CD4-positive, alpha-beta T cell (primary cell): ENCODE measurements around the gene RAI14. TPM values are rescaled to one million over a fixed set of nuclear protein-coding genes. Genes with fewer than 3 reads are reported as not detected.

Experiments
- ATAC-seq: fragments of 200-7000 bp; cut with Tn5 transposase; one replicate; pipeline ENCODE4 v1.10.0; 2022; ENCODE audit warnings: mild to moderate bottlenecking; ENCODE audit not compliant: poor library complexity
- CTCF ChIA-PET: fragments of 350-600 bp; sonication (Branson Sonifier 250); formaldehyde crosslinking; loops from one replicate; lab custom pipeline; 2021; ENCODE audit warnings: antibody characterized with exemption, inconsistent platforms; lab: Charles Lee
- POLR2A ChIA-PET: fragments of 350-600 bp; sonication (Branson Sonifier 250); formaldehyde crosslinking; loops from one replicate; lab custom pipeline; 2021; ENCODE audit warnings: antibody characterized with exemption, inconsistent platforms; lab: Charles Lee
- DNase-seq, 14 experiments: peaks; one replicate each; pipeline ENCODE4 v3.0.0-alpha.2; 2013 to 2020; ENCODE audit warnings: mixed read lengths in 2 of 14
- H3K27ac ChIP-seq, 2 donors: one replicate each; pipeline versions ENCODE4 v1.5.1 to v1.7.0; 2013; ENCODE audit warnings: low read length in 2 of 2, low read depth in 1 of 2, mild to moderate bottlenecking in 1 of 2
- H3K27me3 ChIP-seq, 2 experiments: 1 replicate in 1 of 2; 2 replicates in 1 of 2; pipeline versions ENCODE4 v1.6.1 to v1.7.0; 2013; ENCODE audit warnings: low read length in 2 of 2, control low read depth in 1 of 2, mild to moderate bottlenecking in 1 of 2, moderate library complexity in 1 of 2; ENCODE audit not compliant: insufficient read depth in 2 of 2, control insufficient read depth in 1 of 2
- H3K36me3 ChIP-seq: one replicate; pipeline ENCODE4 v1.6.1; 2013; ENCODE audit warnings: low read length, control low read depth; ENCODE audit not compliant: insufficient read depth
- H3K4me1 ChIP-seq: one replicate; pipeline ENCODE4 v1.6.1; 2013; ENCODE audit warnings: low read length, control low read depth; ENCODE audit not compliant: insufficient read depth
- H3K4me3 ChIP-seq: one replicate; pipeline ENCODE4 v1.5.1; 2013; ENCODE audit warnings: mild to moderate bottlenecking, low read length, moderate library complexity
- H3K9me3 ChIP-seq, 2 experiments: 1 replicate in 1 of 2; 2 replicates in 1 of 2; pipeline versions ENCODE4 v1.6.1 to v1.7.0; 2013; ENCODE audit warnings: low read length in 2 of 2, mild to moderate bottlenecking in 2 of 2, control low read depth in 1 of 2, moderate library complexity in 1 of 2; ENCODE audit not compliant: control insufficient read depth in 1 of 2, insufficient read depth in 1 of 2
- H3K27ac Mint-ChIP-seq: one replicate; pipeline ENCODE4 v1.8.0; 2020; ENCODE audit warnings: mixed read lengths
- H3K27me3 Mint-ChIP-seq: one replicate; pipeline ENCODE4 v1.8.0; 2021; ENCODE audit warnings: mixed read lengths
- H3K36me3 Mint-ChIP-seq: one replicate; pipeline ENCODE4 v1.8.0; 2021; ENCODE audit warnings: low read depth, mixed read lengths
- H3K4me1 Mint-ChIP-seq: one replicate; pipeline ENCODE4 v1.8.0; 2021; ENCODE audit warnings: low read depth, mixed read lengths
- H3K4me3 Mint-ChIP-seq: one replicate; pipeline ENCODE4 v1.8.0; 2020; ENCODE audit warnings: mild to moderate bottlenecking, mixed read lengths
- H3K9me3 Mint-ChIP-seq: one replicate; pipeline ENCODE4 v1.8.0; 2020; ENCODE audit warnings: mixed read lengths
- intact Hi-C, 2 experiments: fragments of 100-400 bp; cut with DNase I in 1 of 2; cut with micrococcal nuclease in 1 of 2; formaldehyde crosslinking; loops; one replicate each; pipeline versions ENCODE4 v1.15.1 to v1.9.0; 2023 to 2025; cut with DNase I, micrococcal nuclease
- total RNA-seq, 174 experiments: library from RNA in 2 of 174; stranded (reverse) in 2 of 174; gene quantifications; one replicate each; pipeline ENCODE4 v1.2.3 and lab custom pipeline; 2021 to 2026
- TF ChIP-seq, protein P1 (sequence below): fragments of 200-600 bp; IDR thresholded peaks from one replicate; pipeline ENCODE4 v1.8.0; 2022; ENCODE audit warnings: antibody characterized with exemption, mild to moderate bottlenecking

Gene RAI14
- total RNA-seq, 2 experiments from 2014 or later, result 0.20 to 0.60 TPM

DNA sequence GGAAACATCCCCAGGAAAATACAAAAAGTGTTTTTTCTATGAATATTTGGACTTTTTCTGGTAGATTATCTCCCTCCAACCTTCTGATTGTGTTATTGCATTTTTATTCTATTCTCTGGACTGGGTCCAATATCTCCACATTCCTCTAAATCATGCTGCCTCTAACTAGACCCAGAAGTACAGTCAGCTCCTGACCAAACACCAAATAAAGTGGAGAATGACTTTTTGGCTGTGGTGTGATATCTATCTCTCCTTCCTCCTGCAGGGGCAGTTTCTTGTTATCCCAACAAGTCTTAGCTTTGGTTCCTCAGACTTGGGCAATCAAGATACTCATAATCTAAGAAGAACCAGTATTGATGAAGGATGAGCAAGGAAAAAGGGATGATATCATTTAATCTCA is 3.2 kb upstream of the RAI14 start:
- H3K27me3 Mint-ChIP-seq, result peaks cover 20% of the 10 kb centered on the region
- CTCF ChIA-PET, result no interaction called here
- no peak for DNase-seq

DNA sequence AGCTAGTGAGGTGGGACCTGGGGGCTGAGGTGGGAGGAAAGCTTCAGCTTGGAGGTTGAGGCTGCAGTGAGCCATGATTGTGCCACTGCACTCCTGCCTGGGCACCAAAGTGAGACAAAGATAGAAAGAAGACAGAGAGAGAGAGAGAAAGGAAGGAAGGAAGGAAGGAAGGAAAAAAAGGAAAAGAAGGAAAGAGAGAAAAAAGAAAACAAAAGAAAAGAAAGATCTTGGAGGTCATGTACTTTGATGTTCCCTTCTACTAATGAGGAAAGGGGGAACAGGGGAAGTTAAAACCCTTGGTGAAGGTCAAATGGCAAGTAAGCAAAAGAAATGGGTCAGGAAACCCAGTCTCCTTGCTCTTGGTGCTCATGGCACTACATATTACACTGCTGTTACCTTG is 2.4 kb upstream of the RAI14 start:
- Histone ChIP-seq H3K27ac (no peak overlapping the region), H3K4me1 (peaks cover 18% of the 10 kb centered on the region), H3K36me3 (no peaks in the 10 kb centered on the region), H3K9me3 (peaks cover 0 to 4% of the 10 kb centered on the region in 2 experiments), H3K4me3 (no peak overlapping the region), H3K27me3 (peaks cover 16 to 19% of the 10 kb centered on the region in 2 experiments)
- intact Hi-C loops, result no loop called here
- DNase-seq (no peak), ATAC-seq (no peak)
- peaks cover 18% of the 10 kb centered on the region for H3K27me3 Mint-ChIP-seq
- H3K4me3 Mint-ChIP-seq, result no peak overlapping the region
- peaks cover 4% of the 10 kb centered on the region for H3K36me3 Mint-ChIP-seq
- TF ChIP-seq, protein P1, sequence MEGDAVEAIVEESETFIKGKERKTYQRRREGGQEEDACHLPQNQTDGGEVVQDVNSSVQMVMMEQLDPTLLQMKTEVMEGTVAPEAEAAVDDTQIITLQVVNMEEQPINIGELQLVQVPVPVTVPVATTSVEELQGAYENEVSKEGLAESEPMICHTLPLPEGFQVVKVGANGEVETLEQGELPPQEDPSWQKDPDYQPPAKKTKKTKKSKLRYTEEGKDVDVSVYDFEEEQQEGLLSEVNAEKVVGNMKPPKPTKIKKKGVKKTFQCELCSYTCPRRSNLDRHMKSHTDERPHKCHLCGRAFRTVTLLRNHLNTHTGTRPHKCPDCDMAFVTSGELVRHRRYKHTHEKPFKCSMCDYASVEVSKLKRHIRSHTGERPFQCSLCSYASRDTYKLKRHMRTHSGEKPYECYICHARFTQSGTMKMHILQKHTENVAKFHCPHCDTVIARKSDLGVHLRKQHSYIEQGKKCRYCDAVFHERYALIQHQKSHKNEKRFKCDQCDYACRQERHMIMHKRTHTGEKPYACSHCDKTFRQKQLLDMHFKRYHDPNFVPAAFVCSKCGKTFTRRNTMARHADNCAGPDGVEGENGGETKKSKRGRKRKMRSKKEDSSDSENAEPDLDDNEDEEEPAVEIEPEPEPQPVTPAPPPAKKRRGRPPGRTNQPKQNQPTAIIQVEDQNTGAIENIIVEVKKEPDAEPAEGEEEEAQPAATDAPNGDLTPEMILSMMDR, result no peak
- H3K27ac Mint-ChIP-seq, result no peak overlapping the region
- ChIA-PET CTCF (no interaction called here), POLR2A (no interaction called here)
- H3K4me1 Mint-ChIP-seq, result peaks cover 23% of the 10 kb centered on the region
- no peaks in the 10 kb centered on the region for H3K9me3 Mint-ChIP-seq

More for the DNA sequence above, 3.2 kb upstream of the RAI14 start:
- no peaks in the 10 kb centered on the region for H3K36me3 ChIP-seq
- no peak for ATAC-seq
- TF ChIP-seq, protein P1, result no peak
- Mint-ChIP-seq H3K27ac (no peak overlapping the region), H3K9me3 (no peaks in the 10 kb centered on the region), H3K4me1 (peaks cover 21% of the 10 kb centered on the region), H3K4me3 (no peak overlapping the region), H3K36me3 (peaks cover 4% of the 10 kb centered on the region)
- H3K27ac ChIP-seq, result no peak overlapping the region
- intact Hi-C loops, result no loop called here
- POLR2A ChIA-PET, result no interaction called here
- peaks cover 18% of the 10 kb centered on the region for H3K4me1 ChIP-seq
- H3K9me3 ChIP-seq, result peaks cover 0 to 4% of the 10 kb centered on the region in 2 experiments
- H3K4me3 ChIP-seq, result no peak overlapping the region
- peaks cover 10 to 12% of the 10 kb centered on the region in 2 experiments for H3K27me3 ChIP-seq

DNA sequence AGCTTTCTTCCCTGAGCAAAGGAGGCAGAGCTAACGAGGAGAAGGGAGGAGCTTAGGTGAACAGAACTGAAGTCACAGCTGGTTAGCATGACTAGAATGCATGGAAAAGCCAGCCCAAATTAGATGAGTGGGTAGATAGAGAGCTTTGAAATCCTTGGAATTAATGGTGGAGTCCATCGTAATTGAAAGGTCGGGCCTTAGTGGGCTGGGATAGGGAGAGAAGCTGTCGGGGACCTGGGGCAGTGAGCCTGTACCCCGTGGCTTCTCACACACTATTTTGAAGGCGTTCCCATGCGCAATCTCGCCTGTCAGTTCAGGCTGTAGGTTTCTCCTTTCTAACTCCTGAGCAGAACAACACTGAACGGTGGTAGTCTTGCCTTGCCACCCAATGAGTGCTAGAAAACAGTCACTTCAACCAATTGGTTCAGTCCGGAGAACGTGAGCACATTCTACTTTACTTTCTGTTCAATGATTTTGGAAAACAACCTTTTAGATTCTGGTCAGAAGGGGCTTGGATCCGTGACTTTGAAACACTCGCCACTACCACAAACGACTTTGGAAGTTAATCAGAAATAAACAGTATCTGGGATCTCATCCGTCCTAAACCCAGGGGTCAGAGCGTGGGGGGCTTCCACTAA is 655 bp upstream of the RAI14 start:
- Histone ChIP-seq H3K27me3 (peaks cover 19 to 28% of the 10 kb centered on the region in 2 experiments), H3K9me3 (peaks cover 0 to 4% of the 10 kb centered on the region in 2 experiments), H3K27ac (no peak overlapping the region), H3K4me1 (peaks cover 18% of the 10 kb centered on the region), H3K4me3 (peak overlapping the region; percentile 63), H3K36me3 (no peaks in the 10 kb centered on the region)
- Mint-ChIP-seq H3K27ac (peak overlapping the region; percentile 73), H3K4me1 (peaks cover 23% of the 10 kb centered on the region), H3K9me3 (no peaks in the 10 kb centered on the region), H3K36me3 (peaks cover 4% of the 10 kb centered on the region), H3K4me3 (peak overlapping the region; percentile 95), H3K27me3 (peaks cover 23% of the 10 kb centered on the region)
- ATAC-seq, result peak; percentile 87
- peak in 7 of 14 experiments; percentile 3 to 64 (median 29) for DNase-seq
- POLR2A ChIA-PET, result interaction anchor here (1.4 kb wide), 1 partner anchor 274 kb away, joined by 5 read pairs; the partner anchor contains the start of gene DNAJC21
- intact Hi-C loops, result no loop called here
- TF ChIP-seq, protein P1, result no peak
- CTCF ChIA-PET, result no interaction called here
